HFFc6 (cell line): ENCODE results near the gene DNTT. TPM values are rescaled to one million over a fixed set of nuclear protein-coding genes. Genes with fewer than 3 reads are reported as not detected.

Source experiments
- DNase-seq: peaks from one replicate; pipeline ENCODE4 v3.0.0-alpha.2; 2018
- H3K27ac Mint-ChIP-seq: 2 replicates; pipeline ENCODE4 v1.8.0; 2020; ENCODE audit warnings: mild to moderate bottlenecking, mixed read lengths
- H3K27me3 Mint-ChIP-seq: 2 replicates; pipeline ENCODE4 v1.8.0; 2021; ENCODE audit warnings: mild to moderate bottlenecking, moderate library complexity, mixed read lengths; ENCODE audit not compliant: insufficient read depth
- H3K36me3 Mint-ChIP-seq: 2 replicates; pipeline ENCODE4 v1.8.0; 2021; ENCODE audit warnings: low read depth, mixed read lengths
- H3K4me1 Mint-ChIP-seq: 2 replicates; pipeline ENCODE4 v1.8.0; 2020; ENCODE audit warnings: low read depth, mixed read lengths
- H3K4me3 Mint-ChIP-seq: 2 replicates; pipeline ENCODE4 v1.8.0; 2020; ENCODE audit warnings: mild to moderate bottlenecking, moderate library complexity, mixed read lengths
- H3K9me3 Mint-ChIP-seq: 2 replicates; pipeline ENCODE4 v1.8.0; 2020; ENCODE audit warnings: mild to moderate bottlenecking, mixed read lengths
- CTCF ChIP-seq: fragments of 200-600 bp; sonication (generic); IDR thresholded peaks from 2 replicates; pipeline ENCODE4 v1.5.0; 2021; ENCODE audit warnings: antibody characterized with exemption, mild to moderate bottlenecking
- long read RNA-seq: library from polyadenylated mRNA; unstranded; transcript quantifications from one replicate; pipeline ENCODE4 v2.0.0, GENCODE V29; 2019
- total RNA-seq, 6 experiments: library from RNA; stranded (reverse); fragmentation: NEBNext Ultra II Directional; extraction: Animal tissue kit (Norgen Biotek cat#: 25700); gene quantifications; 2 replicates in 1 of 6; 3 replicates in 5 of 6; pipeline ENCODE4 v1.2.3, GENCODE V29; 2021

The DNTT gene
- total RNA-seq = not detected
- long read RNA-seq = 0 reads

- Mint-ChIP-seq H3K36me3 (no peaks in the 10 kb centered on the region), H3K4me3 (no peak within 1 kb of the TSS), H3K27me3 (peaks cover 5% of the 10 kb centered on the region), H3K27ac (no peak within 1 kb of the TSS), H3K9me3 (no peaks in the 10 kb centered on the region), H3K4me1 (no peaks in the 10 kb centered on the region)
- no peak for DNase-seq
- no peak for TF ChIP-seq CTCF
Measured at GRCh38 chr10:96304230-96304629, at the start of gene DNTT. TSS of gene DNTT (plus strand) at chr10:96304434. CDS start at chr10:96304498, 64 bp downstream.

- no peak for DNase-seq
- no peak for TF ChIP-seq CTCF
- H3K4me1 Mint-ChIP-seq = no peaks in the 10 kb centered on the region
- H3K36me3 Mint-ChIP-seq = no peaks in the 10 kb centered on the region
- H3K9me3 Mint-ChIP-seq = no peaks in the 10 kb centered on the region
- peaks cover 6% of the 10 kb centered on the region for H3K27me3 Mint-ChIP-seq
- no peak overlapping the region for H3K27ac Mint-ChIP-seq
- no peak overlapping the region for H3K4me3 Mint-ChIP-seq
Measured at GRCh38 chr10:96254976-96255375, 49.3 kb upstream of the DNTT start.

GRCh38 chr10:96255549-96256333 lies 48.5 kb upstream of the DNTT start:
- no peak for TF ChIP-seq CTCF
- DNase-seq = no peak
- H3K36me3 Mint-ChIP-seq = no peaks in the 10 kb centered on the region
- H3K9me3 Mint-ChIP-seq = no peaks in the 10 kb centered on the region
- peaks cover 6% of the 10 kb centered on the region for H3K27me3 Mint-ChIP-seq
- H3K4me1 Mint-ChIP-seq = no peaks in the 10 kb centered on the region
- H3K27ac Mint-ChIP-seq = no peak overlapping the region
- H3K4me3 Mint-ChIP-seq = no peak overlapping the region

- no peak overlapping the region for H3K4me3 Mint-ChIP-seq
- no peak overlapping the region for H3K27ac Mint-ChIP-seq
- TF ChIP-seq CTCF = no peak
- no peak for DNase-seq
- H3K9me3 Mint-ChIP-seq = no peaks in the 10 kb centered on the region
- no peaks in the 10 kb centered on the region for H3K36me3 Mint-ChIP-seq
- H3K4me1 Mint-ChIP-seq = no peaks in the 10 kb centered on the region
- peaks cover 6% of the 10 kb centered on the region for H3K27me3 Mint-ChIP-seq
Measured at GRCh38 chr10:96257944-96258343, 46.3 kb upstream of the DNTT start.

GRCh38 chr10:96259150-96259549 lies 45.1 kb upstream of the DNTT start:
- no peak for DNase-seq
- Mint-ChIP-seq H3K4me1 (no peaks in the 10 kb centered on the region), H3K27ac (no peak overlapping the region), H3K4me3 (no peak overlapping the region), H3K27me3 (peaks cover 6% of the 10 kb centered on the region), H3K9me3 (no peaks in the 10 kb centered on the region), H3K36me3 (no peaks in the 10 kb centered on the region)
- no peak for TF ChIP-seq CTCF
